ENCODE data around the gene NR1D2. TPM values are rescaled to one million over a fixed set of nuclear protein-coding genes. Genes with fewer than 3 reads are reported as not detected.

NR1D2 gene
- total RNA-seq, 1 donor = 70.6 TPM

- Histone ChIP-seq H3K4me1 (ENCODE audit: insufficient read depth, low read length) (no peaks in the 10 kb centered on the region), H3K27ac (ENCODE audit: low read depth, low read length) (no peak overlapping the region), H3K4me3 (ENCODE audit: insufficient read depth, low read length) (no peak overlapping the region), H3K27me3 (ENCODE audit: insufficient read depth, low read length) (peaks cover 4% of the 10 kb centered on the region), H3K9me3 (ENCODE audit: low read depth, low read length) (no peaks in the 10 kb centered on the region), H3K79me2 (ENCODE audit: insufficient read depth, low read length) (no peaks in the 10 kb centered on the region), H4K20me1 (ENCODE audit: insufficient read depth, low read length) (no peaks in the 10 kb centered on the region), H2AFZ (ENCODE audit: low read length) (no peak overlapping the region), H3K4me2 (ENCODE audit: insufficient read depth, low read length) (no peak overlapping the region), H3K36me3 (ENCODE audit: insufficient read depth, low read length) (no peaks in the 10 kb centered on the region)
- TF ChIP-seq CTCF (IDR thresholded peaks at IDR 0.05; ENCODE audit: extremely low read depth, low read depth, low read length) = no peak
- DNase-seq (ENCODE audit: insufficient read length, low spot score, missing footprints) = no peak
These were observed 12.5 kb upstream of the NR1D2 start for GRCh38 chr3:23932571-23932970.

GRCh38 chr3:23934253-23934652, 10.8 kb upstream of the NR1D2 start:
- Histone ChIP-seq H3K79me2 (ENCODE audit: insufficient read depth, low read length) (no peaks in the 10 kb centered on the region), H3K27me3 (ENCODE audit: insufficient read depth, low read length) (peaks cover 4% of the 10 kb centered on the region), H3K27ac (ENCODE audit: low read depth, low read length) (no peak overlapping the region), H2AFZ (ENCODE audit: low read length) (no peak overlapping the region), H3K9me3 (ENCODE audit: low read depth, low read length) (no peaks in the 10 kb centered on the region), H3K4me1 (ENCODE audit: insufficient read depth, low read length) (no peaks in the 10 kb centered on the region), H3K4me3 (ENCODE audit: insufficient read depth, low read length) (no peak overlapping the region), H3K36me3 (ENCODE audit: insufficient read depth, low read length) (no peaks in the 10 kb centered on the region), H3K4me2 (ENCODE audit: insufficient read depth, low read length) (no peak overlapping the region), H4K20me1 (ENCODE audit: insufficient read depth, low read length) (no peaks in the 10 kb centered on the region)
- no peak for TF ChIP-seq CTCF (IDR thresholded peaks at IDR 0.05; ENCODE audit: extremely low read depth, low read depth, low read length)
- DNase-seq (ENCODE audit: insufficient read length, low spot score, missing footprints) = no peak

- Histone ChIP-seq H3K27me3 (ENCODE audit: insufficient read depth, low read length) (peaks cover 4% of the 10 kb centered on the region), H3K9me3 (ENCODE audit: low read depth, low read length) (no peaks in the 10 kb centered on the region), H3K27ac (ENCODE audit: low read depth, low read length) (no peak overlapping the region), H3K79me2 (ENCODE audit: insufficient read depth, low read length) (no peaks in the 10 kb centered on the region), H4K20me1 (ENCODE audit: insufficient read depth, low read length) (no peaks in the 10 kb centered on the region), H2AFZ (ENCODE audit: low read length) (no peak overlapping the region), H3K4me1 (ENCODE audit: insufficient read depth, low read length) (no peaks in the 10 kb centered on the region), H3K4me2 (ENCODE audit: insufficient read depth, low read length) (no peak overlapping the region), H3K4me3 (ENCODE audit: insufficient read depth, low read length) (no peak overlapping the region), H3K36me3 (ENCODE audit: insufficient read depth, low read length) (no peaks in the 10 kb centered on the region)
- no peak for DNase-seq (ENCODE audit: insufficient read length, low spot score, missing footprints)
- TF ChIP-seq CTCF (IDR thresholded peaks at IDR 0.05; ENCODE audit: extremely low read depth, low read depth, low read length) = no peak
These were observed 7.8 kb upstream of the NR1D2 start for GRCh38 chr3:23937296-23937695.

- H3K4me3 ChIP-seq (ENCODE audit: insufficient read depth, low read length) = no peak overlapping the region
- no peaks in the 10 kb centered on the region for H3K79me2 ChIP-seq (ENCODE audit: insufficient read depth, low read length)
- peaks cover 7% of the 10 kb centered on the region for H3K27me3 ChIP-seq (ENCODE audit: insufficient read depth, low read length)
- no peak overlapping the region for H2AFZ ChIP-seq (ENCODE audit: low read length)
- no peak overlapping the region for H3K4me2 ChIP-seq (ENCODE audit: insufficient read depth, low read length)
- H3K36me3 ChIP-seq (ENCODE audit: insufficient read depth, low read length) = no peaks in the 10 kb centered on the region
- H3K9me3 ChIP-seq (ENCODE audit: low read depth, low read length) = no peaks in the 10 kb centered on the region
- H3K4me1 ChIP-seq (ENCODE audit: insufficient read depth, low read length) = no peaks in the 10 kb centered on the region
- TF ChIP-seq CTCF (IDR thresholded peaks at IDR 0.05; ENCODE audit: extremely low read depth, low read depth, low read length) = no peak
- H3K27ac ChIP-seq (ENCODE audit: low read depth, low read length) = no peak overlapping the region
- H4K20me1 ChIP-seq (ENCODE audit: insufficient read depth, low read length) = no peaks in the 10 kb centered on the region
- DNase-seq (ENCODE audit: insufficient read length, low spot score, missing footprints) = no peak
These were observed 6.4 kb upstream of the NR1D2 start for GRCh38 chr3:23938688-23939087.
